Bronchial smooth muscle cell (primary cell): Measurements from ENCODE around the gene SLC5A10. TPM values are rescaled to one million over a fixed set of nuclear protein-coding genes. Genes with fewer than 3 reads are reported as not detected.

ENCODE experiments used
- total RNA-seq: library from RNA; depleted of rRNA; stranded (reverse); fragments of >200 nt; gene quantifications from 2 replicates; pipeline ENCODE4 v1.2.1, GENCODE V29; 2014

Gene SLC5A10
- not detected in 2 replicates for total RNA-seq

DNA sequence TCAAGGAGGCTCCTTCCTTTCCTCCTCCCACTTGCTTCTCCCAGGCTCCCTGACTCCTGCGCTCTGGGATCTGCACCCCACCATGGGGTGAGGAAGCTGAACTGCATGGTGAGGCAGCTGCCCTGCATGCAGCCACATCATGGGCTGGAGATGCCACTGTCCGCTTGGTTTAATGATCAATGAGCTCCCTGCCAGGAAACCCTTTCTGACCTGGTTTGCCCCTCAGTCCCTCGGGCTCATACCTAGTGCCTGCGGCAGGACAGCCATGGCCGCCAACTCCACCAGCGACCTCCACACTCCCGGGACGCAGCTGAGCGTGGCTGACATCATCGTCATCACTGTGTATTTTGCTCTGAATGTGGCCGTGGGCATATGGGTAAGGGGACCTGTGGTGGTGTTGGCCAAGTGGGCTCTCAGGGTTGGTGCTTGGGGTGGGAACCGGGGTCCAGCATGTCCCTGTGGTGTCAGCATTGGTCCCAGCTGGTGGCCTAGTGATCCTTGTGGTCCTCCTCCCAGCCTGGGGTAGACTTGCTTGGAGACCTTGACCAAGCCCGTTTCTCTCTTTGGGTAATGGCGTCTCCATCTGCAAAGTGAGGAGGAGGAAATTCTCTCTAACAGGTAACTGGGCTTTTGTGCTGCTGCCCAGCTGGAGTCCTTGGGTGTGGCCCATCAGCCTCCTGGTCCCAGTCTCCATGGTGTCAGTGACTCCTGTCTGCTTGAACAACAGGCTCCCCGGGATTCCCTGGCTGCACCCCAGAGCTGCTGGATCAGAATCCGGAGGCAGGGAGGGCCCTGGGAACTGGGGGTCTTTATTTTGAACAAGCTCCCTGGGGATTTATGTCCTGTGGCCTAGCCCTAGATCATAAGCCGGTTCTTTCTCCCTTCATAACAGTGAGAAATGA lies at the start of gene SLC5A10:
TSS of gene SLC5A10 (plus strand) at position 225 of the 902 bp plus-strand sequence. CDS start at position 266, 41 bp downstream.

DNA sequence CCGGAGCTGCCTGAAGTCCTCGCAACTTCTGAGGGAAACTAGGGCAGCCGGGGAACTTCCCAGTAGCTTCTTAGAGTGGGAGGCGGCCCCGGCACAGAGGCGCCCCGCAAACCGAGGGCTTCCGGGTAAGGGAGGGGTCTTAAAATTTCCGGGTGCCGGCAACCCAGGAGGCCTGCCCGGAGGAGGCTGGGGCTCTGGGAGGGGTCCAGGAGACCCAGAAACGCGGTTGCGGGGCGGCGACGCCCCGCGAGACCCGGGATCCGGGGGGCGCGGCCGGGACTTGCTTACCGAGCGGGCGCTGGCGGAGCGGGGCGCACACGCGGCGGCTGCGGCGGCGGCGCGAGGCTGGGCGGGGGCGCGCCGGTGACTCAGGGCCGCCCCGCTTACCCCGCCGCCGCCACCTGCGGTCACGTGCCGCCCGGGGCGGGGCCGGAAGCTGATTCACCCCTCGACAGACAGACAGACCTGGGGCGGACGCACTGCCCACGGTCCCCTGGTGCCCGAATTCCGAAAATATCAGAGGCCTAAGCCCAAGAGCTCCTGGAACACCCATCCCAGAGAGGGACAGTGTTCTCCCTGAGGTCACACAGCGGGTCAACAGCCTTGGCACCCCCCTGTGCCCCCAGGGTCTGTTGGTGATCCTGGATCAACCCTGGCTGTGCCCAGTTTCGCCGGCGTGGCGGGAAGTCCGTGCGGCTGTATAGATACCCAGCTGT lies 52.6 kb downstream of the SLC5A10 start, which contains the start of gene FAM83G:
TSS of gene FAM83G (minus strand) at position 344 of the 716 bp plus-strand sequence. CDS start 723 bp downstream, outside the sequence.

DNA sequence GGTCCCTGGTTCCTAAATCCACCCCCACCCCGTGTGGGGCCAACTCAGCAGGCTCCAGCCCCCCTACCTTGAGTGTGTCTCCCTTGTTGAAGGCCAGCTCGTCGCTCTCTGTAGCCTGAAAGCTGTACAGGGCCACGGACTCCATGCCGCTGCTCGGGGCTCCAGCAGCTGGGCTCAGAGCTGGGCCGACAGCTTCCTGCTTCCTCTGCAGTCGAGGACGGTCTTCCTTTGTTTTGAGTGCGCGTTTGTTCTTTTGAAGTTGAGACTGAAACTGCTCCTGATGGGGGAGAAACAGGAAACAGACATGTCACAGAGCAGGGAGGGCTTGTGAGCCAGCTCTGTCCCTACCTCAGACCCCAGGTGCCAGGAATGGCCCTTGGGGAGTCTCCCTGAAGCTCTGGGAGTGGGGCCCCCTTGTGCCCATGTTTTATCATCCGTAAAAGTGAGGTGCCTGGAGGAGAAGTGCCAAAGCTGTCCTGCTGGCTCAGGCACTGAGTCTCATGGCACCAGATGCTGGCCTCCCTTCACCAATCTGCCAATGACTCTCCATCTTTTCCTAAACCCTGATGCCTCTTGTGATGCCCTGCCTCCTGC lies 94.9 kb downstream of the SLC5A10 start, which contains the start of gene GRAP:
TSS of gene GRAP (minus strand) at position 176 of the 594 bp plus-strand sequence. CDS start at position 145, 31 bp downstream.

Other genes starting within 250 kb of the SLC5A10 start
- under 0.01 TPM in 2 replicates for gene FBXW10, start 208.1 kb upstream of the SLC5A10 start, total RNA-seq
- gene TVP23B, start 171.0 kb upstream of the SLC5A10 start, total RNA-seq: 63.0 and 69.8 TPM in 2 replicates
- 35.9 and 57.3 TPM in 2 replicates for gene PRPSAP2, start 94.0 kb upstream of the SLC5A10 start, total RNA-seq
- 4.6 and 6.9 TPM in 2 replicates for gene FAM83G, start 52.6 kb downstream of the SLC5A10 start, total RNA-seq
- gene GRAP, start 94.8 kb downstream of the SLC5A10 start, total RNA-seq: under 0.01 and 0.34 TPM in 2 replicates
- 0.16 TPM in 1 of 2 replicates, not detected in the other for gene GRAPL, start 175.4 kb downstream of the SLC5A10 start, total RNA-seq